OCI-LY7 (cell line): ENCODE measurements around the gene PEX11B. TPM values are rescaled to one million over a fixed set of nuclear protein-coding genes. Genes with fewer than 3 reads are reported as not detected.

ENCODE experiments used
- BruUV-seq: library from RNA; stranded (reverse); fragments of 400-500 nt; replicated peaks from 2 replicates; lab custom pipeline; 2021; lab: Mats Ljungman, UMichigan
- CTCF ChIA-PET: fragments of 300-600 bp; sonication (Branson Sonifier 250); formaldehyde crosslinking; loops from one replicate; lab custom pipeline; 2022; ENCODE audit warnings: antibody characterized with exemption; ENCODE audit not compliant: unreplicated experiment; lab: Charles Lee
- POLR2A ChIA-PET: fragments of 300-600 bp; sonication (Branson Sonifier 250); formaldehyde crosslinking; loops from one replicate; lab custom pipeline; 2022; ENCODE audit warnings: antibody characterized with exemption; lab: Charles Lee
- DNase-seq: peaks from one replicate; pipeline ENCODE4 v3.0.0-alpha.2; 2015; ENCODE audit warnings: low spot score
- H2AFZ ChIP-seq: fragments of 200-600 bp; sonication (generic), shearing (Covaris generic); 2 replicates; pipeline ENCODE4 v1.6.1; 2014; ENCODE audit warnings: mild to moderate bottlenecking, antibody characterized with exemption, low read length, moderate library complexity
- H3K27ac ChIP-seq: fragments of 200-600 bp; sonication (generic); 2 replicates; pipeline ENCODE4 v1.5.1; 2014; ENCODE audit warnings: mixed run types, low read depth, mild to moderate bottlenecking, moderate library complexity, low read length, inconsistent platforms; ENCODE audit not compliant: poor library complexity, severe bottlenecking
- H3K36me3 ChIP-seq: fragments of 200-600 bp; sonication (generic); 2 replicates; pipeline ENCODE4 v1.6.1; 2014; ENCODE audit warnings: mild to moderate bottlenecking, antibody characterized with exemption, low read length, moderate library complexity, mixed read lengths; ENCODE audit not compliant: insufficient read depth
- H3K4me1 ChIP-seq: fragments of 200-600 bp; sonication (generic); 2 replicates; pipeline ENCODE4 v1.5.1; 2014; ENCODE audit warnings: mild to moderate bottlenecking, low read length; ENCODE audit not compliant: insufficient read depth, poor library complexity, severe bottlenecking
- H3K4me2 ChIP-seq: fragments of 200-600 bp; sonication (generic); 2 replicates; pipeline ENCODE4 v1.6.1; 2014; ENCODE audit warnings: mild to moderate bottlenecking, low read length
- H3K4me3 ChIP-seq: fragments of 200-600 bp; sonication (generic); 2 replicates; pipeline ENCODE4 v1.5.1; 2014; ENCODE audit warnings: mild to moderate bottlenecking, low read depth, low read length; ENCODE audit not compliant: poor library complexity, severe bottlenecking
- H3K79me2 ChIP-seq: fragments of 200-600 bp; sonication (generic); 2 replicates; pipeline ENCODE4 v1.6.1; 2016; ENCODE audit warnings: low read depth, mild to moderate bottlenecking, low read length, moderate library complexity, mixed read lengths; ENCODE audit not compliant: insufficient read depth
- H3K9me2 ChIP-seq: fragments of 200-600 bp; sonication (generic); 2 replicates; pipeline ENCODE4 v1.6.1; 2016; ENCODE audit warnings: mild to moderate bottlenecking, low read length, mixed read lengths; ENCODE audit not compliant: insufficient read depth
- H3K9me3 ChIP-seq: fragments of 200-600 bp; sonication (generic); 2 replicates; pipeline ENCODE4 v1.6.1; 2014; ENCODE audit warnings: mild to moderate bottlenecking, mixed run types, low read length, mixed read lengths
- H4K20me1 ChIP-seq: fragments of 200-600 bp; sonication (generic); 2 replicates; pipeline ENCODE4 v1.6.1; 2014; ENCODE audit warnings: mild to moderate bottlenecking, antibody characterized with exemption, low read length, moderate library complexity, mixed read lengths; ENCODE audit not compliant: insufficient read depth
- EZH2phosphoT487 ChIP-seq: fragments of 200-600 bp; sonication (generic); IDR thresholded peaks from 2 replicates; pipeline ENCODE4 v1.6.1; 2018; ENCODE audit warnings: low read depth, borderline replicate concordance, mild to moderate bottlenecking, mixed run types, antibody characterized with exemption, low read length, moderate library complexity, mixed read lengths
- intact Hi-C: fragments of 100-400 bp; cut with micrococcal nuclease; formaldehyde crosslinking; loops from one replicate; pipeline ENCODE4 v1.10.0; 2022; ENCODE audit not compliant: unreplicated experiment
- total RNA-seq, 2 experiments: library from RNA; depleted of rRNA in 1 of 2; stranded (reverse); fragments of >200 nt in 1 of 2; shearing (Covaris generic) in 1 of 2; gene quantifications; 2 replicates each; pipeline ENCODE4 v1.2.3, GENCODE V29; 2014 to 2022
- TF ChIP-seq, protein P1 (sequence below): fragments of 200-600 bp; sonication (generic); conservative IDR thresholded peaks from 2 replicates; pipeline ENCODE4 v1.5.1; 2014; ENCODE audit warnings: mild to moderate bottlenecking, antibody characterized with exemption, low read length, moderate library complexity, mixed read lengths

Gene PEX11B
- total RNA-seq, 2 experiments from 2014 or later = 18.2 to 32.9 TPM

DNA sequence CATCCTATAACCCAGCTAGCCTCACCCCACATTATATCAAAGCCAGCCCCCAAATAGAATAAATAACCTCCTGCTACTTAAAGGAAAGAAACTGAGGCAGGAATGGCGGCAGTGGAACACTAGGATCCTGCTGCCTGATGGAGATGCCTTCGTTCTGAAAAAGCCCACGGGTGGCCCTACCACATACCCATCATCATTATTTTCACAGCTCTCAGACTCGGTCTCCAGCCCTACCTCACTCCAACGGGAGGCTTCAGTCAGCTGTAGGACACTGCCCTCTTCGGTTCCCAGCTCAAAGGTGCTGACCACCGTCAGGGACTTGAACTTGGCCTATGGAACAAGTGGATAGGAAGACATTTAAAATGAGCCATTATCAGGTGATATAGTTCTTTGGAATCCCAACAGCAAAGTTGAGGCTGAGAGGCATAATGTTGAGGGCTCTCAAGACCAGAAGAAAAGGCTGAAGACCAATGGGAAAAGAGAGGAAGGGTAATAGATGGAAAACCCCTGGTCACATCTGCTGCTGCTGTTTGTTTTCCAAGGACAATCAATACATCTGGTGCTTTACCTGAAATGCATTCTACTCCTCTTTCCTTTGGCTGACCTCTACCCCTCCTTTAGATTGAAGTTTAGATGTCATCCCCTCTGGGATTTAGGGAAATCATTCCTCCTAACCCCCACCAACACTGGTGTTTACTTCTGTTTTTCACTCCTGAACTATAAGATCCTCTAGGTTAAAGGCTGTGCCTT, 25.0 kb downstream of the PEX11B start:
- Histone ChIP-seq H3K27ac (no peak overlapping the region), H3K4me3 (no peak overlapping the region), H2AFZ (no peak overlapping the region), H3K4me1 (no peaks in the 10 kb centered on the region), H3K79me2 (no peaks in the 10 kb centered on the region), H3K9me2 (no peaks in the 10 kb centered on the region), H3K36me3 (no peaks in the 10 kb centered on the region), H4K20me1 (no peaks in the 10 kb centered on the region), H3K9me3 (no peaks in the 10 kb centered on the region), H3K4me2 (no peak overlapping the region)
- no peak for DNase-seq
- ChIA-PET CTCF (no interaction called here), POLR2A (no interaction called here)
- intact Hi-C loops = no loop called here
- no TSS peak for BruUV-seq
- TF ChIP-seq EZH2phosphoT487 = no peak
- TF ChIP-seq, protein P1, sequence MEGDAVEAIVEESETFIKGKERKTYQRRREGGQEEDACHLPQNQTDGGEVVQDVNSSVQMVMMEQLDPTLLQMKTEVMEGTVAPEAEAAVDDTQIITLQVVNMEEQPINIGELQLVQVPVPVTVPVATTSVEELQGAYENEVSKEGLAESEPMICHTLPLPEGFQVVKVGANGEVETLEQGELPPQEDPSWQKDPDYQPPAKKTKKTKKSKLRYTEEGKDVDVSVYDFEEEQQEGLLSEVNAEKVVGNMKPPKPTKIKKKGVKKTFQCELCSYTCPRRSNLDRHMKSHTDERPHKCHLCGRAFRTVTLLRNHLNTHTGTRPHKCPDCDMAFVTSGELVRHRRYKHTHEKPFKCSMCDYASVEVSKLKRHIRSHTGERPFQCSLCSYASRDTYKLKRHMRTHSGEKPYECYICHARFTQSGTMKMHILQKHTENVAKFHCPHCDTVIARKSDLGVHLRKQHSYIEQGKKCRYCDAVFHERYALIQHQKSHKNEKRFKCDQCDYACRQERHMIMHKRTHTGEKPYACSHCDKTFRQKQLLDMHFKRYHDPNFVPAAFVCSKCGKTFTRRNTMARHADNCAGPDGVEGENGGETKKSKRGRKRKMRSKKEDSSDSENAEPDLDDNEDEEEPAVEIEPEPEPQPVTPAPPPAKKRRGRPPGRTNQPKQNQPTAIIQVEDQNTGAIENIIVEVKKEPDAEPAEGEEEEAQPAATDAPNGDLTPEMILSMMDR = no peak

DNA sequence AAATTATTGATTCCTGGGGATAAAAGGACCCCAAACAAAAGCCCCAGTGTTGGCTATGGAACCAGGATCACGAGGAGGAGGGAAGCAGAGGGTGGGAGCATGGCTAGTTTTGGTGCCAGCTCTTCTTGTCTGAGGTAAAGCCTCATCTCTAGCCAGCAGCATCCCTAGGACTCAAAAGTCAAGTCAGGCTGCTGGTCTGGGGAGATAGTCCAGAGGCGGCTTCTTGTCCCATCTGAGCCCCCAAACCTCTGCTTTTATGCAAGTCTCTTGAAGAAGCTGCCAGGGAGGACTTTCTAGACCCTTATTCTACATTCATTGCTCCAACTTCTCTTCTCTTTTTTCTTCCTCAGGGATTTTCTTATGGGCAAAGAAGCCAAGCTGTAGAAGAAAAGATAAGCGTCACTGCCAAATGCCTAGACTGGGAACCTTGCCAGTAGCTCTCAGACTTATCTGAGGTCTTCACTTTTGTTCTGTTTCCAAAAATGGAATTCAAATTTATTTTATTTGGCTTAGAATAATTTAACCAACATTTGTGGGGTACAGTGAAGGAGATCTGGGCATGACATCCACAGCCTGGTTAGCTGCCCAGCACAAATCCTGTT, 25.9 kb downstream of the PEX11B start:
- Histone ChIP-seq H3K27ac (no peak overlapping the region), H3K9me3 (no peaks in the 10 kb centered on the region), H2AFZ (no peak overlapping the region), H4K20me1 (no peaks in the 10 kb centered on the region), H3K4me2 (no peak overlapping the region), H3K9me2 (no peaks in the 10 kb centered on the region), H3K36me3 (no peaks in the 10 kb centered on the region), H3K4me1 (no peaks in the 10 kb centered on the region), H3K79me2 (no peaks in the 10 kb centered on the region), H3K4me3 (no peak overlapping the region)
- POLR2A ChIA-PET = interaction anchor here (0.6 kb wide), 1 partner anchor 90 kb away, joined by 3 read pairs; no protein-coding TSS in a partner anchor
- no TSS peak for BruUV-seq
- TF ChIP-seq EZH2phosphoT487 = no peak
- TF ChIP-seq, protein P1 = no peak
- CTCF ChIA-PET = no interaction called here
- DNase-seq = no peak
- intact Hi-C loops = loop anchor here (1.0 kb wide), 1 partner anchor 121 kb away; no protein-coding TSS in a partner anchor
